Kidney (tissue), 14 donors: Measurements from ENCODE around the gene ABCA5. TPM values are rescaled to one million over a fixed set of nuclear protein-coding genes. Genes with fewer than 3 reads are reported as not detected.

Source experiments
- DNase-seq, 5 donors: peaks; one replicate each; pipeline ENCODE4 v3.0.0-alpha.2; 2013 to 2020
- FAIRE-seq: peaks from 2 replicates; lab custom pipeline; 2012; peaks lifted over from hg19 to GRCh38; lab: Jason Lieb, UNC
- H3K27ac ChIP-seq, 2 donors: one replicate each; pipeline ENCODE4 v1.7.0; 2013; ENCODE audit warnings: low read depth in 2 of 2, low read length in 2 of 2, inconsistent platforms in 1 of 2
- H3K27me3 ChIP-seq: one replicate; pipeline ENCODE4 v1.7.1; 2013; ENCODE audit warnings: low read length, inconsistent platforms; ENCODE audit not compliant: control insufficient read depth, insufficient read depth
- H3K36me3 ChIP-seq, 3 donors: one replicate each; pipeline versions ENCODE4 v1.7.0 to v1.7.1; 2013; ENCODE audit warnings: low read length in 3 of 3, control low read depth in 1 of 3, inconsistent platforms in 1 of 3; ENCODE audit not compliant: insufficient read depth in 3 of 3, control insufficient read depth in 2 of 3
- H3K4me1 ChIP-seq, 3 donors: one replicate each; pipeline versions ENCODE4 v1.7.0 to v1.7.1; 2013; ENCODE audit warnings: low read length in 3 of 3, inconsistent platforms in 1 of 3, low read depth in 1 of 3; ENCODE audit not compliant: control insufficient read depth in 2 of 3, insufficient read depth in 2 of 3
- H3K4me3 ChIP-seq, 3 donors: one replicate each; pipeline versions ENCODE4 v1.7.0 to v1.8.1; 2013; ENCODE audit warnings: low read length in 3 of 3, control low read depth in 1 of 3, inconsistent platforms in 1 of 3
- H3K9ac ChIP-seq, 3 donors: one replicate each; pipeline versions ENCODE4 v1.7.0 to v1.7.1; 2013; ENCODE audit warnings: low read length in 3 of 3, control low read depth in 1 of 3, inconsistent platforms in 1 of 3
- H3K9me3 ChIP-seq, 3 donors: one replicate each; pipeline versions ENCODE4 v1.7.0 to v1.7.1; 2013; ENCODE audit warnings: low read length in 3 of 3, control low read depth in 1 of 3, inconsistent platforms in 1 of 3; ENCODE audit not compliant: control insufficient read depth in 2 of 3, insufficient read depth in 1 of 3
- CTCF ChIP-seq: IDR thresholded peaks from 3 replicates; pipeline ENCODE4 v1.5.1; 2012; ENCODE audit warnings: mild to moderate bottlenecking, moderate library complexity, borderline replicate concordance; ENCODE audit not compliant: insufficient read depth; ENCODE audit errors: extremely low read depth
- intact Hi-C: fragments of 100-400 bp; cut with DNase I; formaldehyde crosslinking; loops from one replicate; pipeline ENCODE4 v1.11.1; 2022
- polyA plus RNA-seq: library from polyadenylated mRNA; stranded (reverse); fragments of 350-450 nt; fragmentation: Illumina TruSeq; extraction: RNeasy Lipid Tissue Mini Kit (QIAGEN cat#74804); gene quantifications from one replicate; pipeline ENCODE4 v1.2.3, GENCODE V29; 2014; ENCODE audit warnings: low read depth, low replicate concordance; ENCODE audit not compliant: insufficient read depth
- total RNA-seq: library from RNA; stranded (reverse); fragmentation: NEBNext Ultra II Directional; extraction: Animal tissue kit (Norgen Biotek cat#: 25700); gene quantifications from one replicate; pipeline ENCODE4 v1.2.1, GENCODE V29; 2021
- donor health status: control.
- donor health status: control.
- donor health status: control.
- donor health status: control.
- donor health status: control.
- donor health status: DM: yes; HTN: yes; CAD: no.
- donor health status: Normal renal cell carcinoma (clear cell type).

ABCA5 gene
- total and polyA plus RNA-seq, 2 donors from 2014 or later = 19.0 to 25.1 TPM

GRCh38 chr17:69314246-69315065 is 12.5 kb downstream of the ABCA5 start:
- H3K36me3 ChIP-seq = peaks cover 0 to 2% (median 0%) of the 10 kb centered on the region in 3 donors
- DNase-seq (peak in 2 of 5 donors; percentile 9 to 22), FAIRE-seq (no peak)
- no peak overlapping the region for H3K9ac ChIP-seq
- no peaks in the 10 kb centered on the region for H3K27me3 ChIP-seq
- no peak overlapping the region for H3K27ac ChIP-seq
- H3K4me3 ChIP-seq = no peak overlapping the region
- intact Hi-C loops = no loop called here
- no peaks in the 10 kb centered on the region for H3K9me3 ChIP-seq
- H3K4me1 ChIP-seq = no peaks in the 10 kb centered on the region
- no peak for TF ChIP-seq CTCF

GRCh38 chr17:69305177-69305576 is 21.8 kb downstream of the ABCA5 start:
- no peak for TF ChIP-seq CTCF
- peaks cover 0 to 6% (median 2%) of the 10 kb centered on the region in 3 donors for H3K36me3 ChIP-seq
- no peak for FAIRE-seq

DNA sequence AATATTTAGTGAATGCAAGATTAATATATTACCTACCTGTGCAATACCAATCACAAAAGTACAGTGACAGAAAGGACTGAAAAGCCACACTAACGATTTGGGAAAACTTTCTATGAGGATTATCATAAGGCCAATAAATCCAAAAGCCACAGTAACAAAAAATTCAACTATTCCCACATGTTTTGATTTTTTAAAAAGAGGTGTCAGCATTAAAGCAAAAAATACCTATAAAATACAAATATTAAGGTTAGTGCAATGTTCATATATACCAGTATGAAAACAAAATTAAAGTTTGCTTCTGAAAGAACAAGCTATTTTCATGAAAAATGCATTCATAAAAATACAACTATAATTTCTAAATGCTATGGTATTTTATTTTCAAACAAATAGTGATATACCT is 24.3 kb downstream of the ABCA5 start:
- no peak overlapping the region for H3K9ac ChIP-seq
- no peak overlapping the region for H3K27ac ChIP-seq
- no peak for DNase-seq
- H3K27me3 ChIP-seq = no peaks in the 10 kb centered on the region
- no peaks in the 10 kb centered on the region for H3K9me3 ChIP-seq
- H3K4me3 ChIP-seq = no peak overlapping the region
- intact Hi-C loops = no loop called here
- peaks cover 0 to 3% (median 0%) of the 10 kb centered on the region in 3 donors for H3K36me3 ChIP-seq
- H3K4me1 ChIP-seq = no peaks in the 10 kb centered on the region
- no peak for TF ChIP-seq CTCF
- no peak for FAIRE-seq

More at GRCh38 chr17:69305177-69305576, 21.8 kb downstream of the ABCA5 start:
- Histone ChIP-seq H3K4me3 (no peak overlapping the region), H3K27ac (no peak overlapping the region), H3K4me1 (no peaks in the 10 kb centered on the region), H3K9ac (no peak overlapping the region), H3K9me3 (no peaks in the 10 kb centered on the region), H3K27me3 (no peaks in the 10 kb centered on the region)
- intact Hi-C loops = no loop called here
- no peak for DNase-seq
